WERI-Rb-1 (cell line): ENCODE data around the gene COL5A2.

ENCODE experiments used
- DNase-seq: peaks from one replicate; pipeline ENCODE4 v3.0.0-alpha.2; 2020
- H3K27ac ChIP-seq: fragments of 250-450 bp; sonication (Bioruptor Pico); 2 replicates; pipeline ENCODE4 v1.5.1; 2020; ENCODE audit warnings: mild to moderate bottlenecking, moderate library complexity
- H3K27me3 ChIP-seq: fragments of 250-450 bp; sonication (Bioruptor Pico); 2 replicates; pipeline ENCODE4 v1.5.1; 2021; ENCODE audit warnings: mild to moderate bottlenecking, low read depth, moderate library complexity; ENCODE audit not compliant: insufficient read depth, severe bottlenecking
- H3K36me3 ChIP-seq: fragments of 250-450 bp; sonication (Bioruptor Pico); 2 replicates; pipeline ENCODE4 v1.5.1; 2020; ENCODE audit warnings: mild to moderate bottlenecking, moderate library complexity
- H3K4me3 ChIP-seq: 2 replicates; pipeline ENCODE4 v1.5.1; 2011; ENCODE audit warnings: low read depth, mild to moderate bottlenecking, control low read depth, low read length
- H3K9me3 ChIP-seq: fragments of 250-450 bp; sonication (Bioruptor Pico); 2 replicates; pipeline ENCODE4 v1.5.1; 2021; ENCODE audit warnings: mild to moderate bottlenecking, moderate library complexity; ENCODE audit not compliant: severe bottlenecking
- TF ChIP-seq, protein P1 (sequence below): IDR thresholded peaks from 2 replicates; pipeline ENCODE4 v1.5.1; 2011; ENCODE audit warnings: low read depth, mild to moderate bottlenecking, control low read depth, inconsistent platforms, low read length

COL5A2 gene

DNA sequence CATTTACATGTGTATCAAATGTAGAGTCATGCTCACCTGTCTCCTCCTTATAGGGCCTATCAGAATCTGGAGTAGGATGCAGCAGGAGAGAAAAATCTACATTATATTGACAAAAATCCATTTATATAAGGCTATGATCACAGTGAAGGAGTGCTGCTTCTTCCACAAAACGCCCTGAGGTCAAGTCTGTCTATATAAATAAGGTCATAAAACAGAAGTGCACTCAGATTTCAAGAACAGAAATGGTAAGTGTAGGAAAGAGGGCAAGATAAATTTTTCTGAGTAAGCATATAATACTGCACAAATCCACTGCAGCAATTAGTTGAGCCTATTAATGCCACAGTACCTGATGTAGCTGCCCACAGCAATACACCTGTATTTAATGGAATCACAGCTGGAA, 51.8 kb downstream of the COL5A2 start:
- no peak overlapping the region for H3K4me3 ChIP-seq
- H3K27ac ChIP-seq: no peak overlapping the region
- TF ChIP-seq, protein P1, sequence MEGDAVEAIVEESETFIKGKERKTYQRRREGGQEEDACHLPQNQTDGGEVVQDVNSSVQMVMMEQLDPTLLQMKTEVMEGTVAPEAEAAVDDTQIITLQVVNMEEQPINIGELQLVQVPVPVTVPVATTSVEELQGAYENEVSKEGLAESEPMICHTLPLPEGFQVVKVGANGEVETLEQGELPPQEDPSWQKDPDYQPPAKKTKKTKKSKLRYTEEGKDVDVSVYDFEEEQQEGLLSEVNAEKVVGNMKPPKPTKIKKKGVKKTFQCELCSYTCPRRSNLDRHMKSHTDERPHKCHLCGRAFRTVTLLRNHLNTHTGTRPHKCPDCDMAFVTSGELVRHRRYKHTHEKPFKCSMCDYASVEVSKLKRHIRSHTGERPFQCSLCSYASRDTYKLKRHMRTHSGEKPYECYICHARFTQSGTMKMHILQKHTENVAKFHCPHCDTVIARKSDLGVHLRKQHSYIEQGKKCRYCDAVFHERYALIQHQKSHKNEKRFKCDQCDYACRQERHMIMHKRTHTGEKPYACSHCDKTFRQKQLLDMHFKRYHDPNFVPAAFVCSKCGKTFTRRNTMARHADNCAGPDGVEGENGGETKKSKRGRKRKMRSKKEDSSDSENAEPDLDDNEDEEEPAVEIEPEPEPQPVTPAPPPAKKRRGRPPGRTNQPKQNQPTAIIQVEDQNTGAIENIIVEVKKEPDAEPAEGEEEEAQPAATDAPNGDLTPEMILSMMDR: no peak
- no peaks in the 10 kb centered on the region for H3K36me3 ChIP-seq
- DNase-seq: no peak
- H3K27me3 ChIP-seq: no peaks in the 10 kb centered on the region
- H3K9me3 ChIP-seq: no peaks in the 10 kb centered on the region

DNA sequence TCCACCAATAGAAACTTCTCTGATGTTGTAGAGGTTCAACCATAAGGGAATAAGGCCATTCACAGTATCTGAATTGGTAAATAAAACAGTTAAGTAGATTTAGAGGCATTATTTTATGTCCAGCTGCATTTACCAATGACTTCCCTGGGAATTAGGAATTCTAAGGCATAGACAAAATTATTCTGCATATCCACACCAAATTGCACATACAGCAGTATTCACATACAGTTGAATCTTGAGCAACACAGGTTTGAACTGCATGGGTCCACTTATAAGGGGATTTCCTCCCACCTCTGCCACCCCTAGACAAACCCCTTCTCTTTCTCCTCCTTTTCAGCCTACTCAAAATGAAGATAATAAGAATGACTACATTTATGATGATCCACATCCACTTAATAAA, 54.4 kb downstream of the COL5A2 start:
- no peaks in the 10 kb centered on the region for H3K36me3 ChIP-seq
- no peaks in the 10 kb centered on the region for H3K27me3 ChIP-seq
- no peak overlapping the region for H3K27ac ChIP-seq
- H3K9me3 ChIP-seq: no peaks in the 10 kb centered on the region
- no peak for DNase-seq
- no peak overlapping the region for H3K4me3 ChIP-seq
- TF ChIP-seq, protein P1: no peak

DNA sequence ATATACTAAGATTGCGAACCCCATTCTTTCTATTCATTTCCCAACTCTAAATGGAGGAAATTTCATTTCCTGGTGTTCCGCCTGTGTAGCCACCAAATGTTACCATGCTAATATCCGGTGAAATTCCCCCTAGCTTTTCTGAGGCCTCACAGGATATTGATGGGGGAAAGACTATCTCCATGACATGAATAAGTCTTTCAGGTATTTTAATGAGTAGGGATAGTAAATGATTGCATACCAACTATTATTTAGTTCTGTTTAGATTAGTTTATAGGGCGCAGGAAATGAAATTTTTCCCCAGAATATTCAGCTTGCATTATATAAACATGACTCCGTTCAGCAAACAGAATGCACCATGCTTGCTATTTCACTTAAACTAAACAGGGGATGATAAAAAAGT, 55.4 kb downstream of the COL5A2 start:
- DNase-seq: no peak
- H3K4me3 ChIP-seq: no peak overlapping the region
- H3K9me3 ChIP-seq: no peaks in the 10 kb centered on the region
- no peaks in the 10 kb centered on the region for H3K27me3 ChIP-seq
- H3K27ac ChIP-seq: no peak overlapping the region
- TF ChIP-seq, protein P1: no peak
- no peaks in the 10 kb centered on the region for H3K36me3 ChIP-seq

DNA sequence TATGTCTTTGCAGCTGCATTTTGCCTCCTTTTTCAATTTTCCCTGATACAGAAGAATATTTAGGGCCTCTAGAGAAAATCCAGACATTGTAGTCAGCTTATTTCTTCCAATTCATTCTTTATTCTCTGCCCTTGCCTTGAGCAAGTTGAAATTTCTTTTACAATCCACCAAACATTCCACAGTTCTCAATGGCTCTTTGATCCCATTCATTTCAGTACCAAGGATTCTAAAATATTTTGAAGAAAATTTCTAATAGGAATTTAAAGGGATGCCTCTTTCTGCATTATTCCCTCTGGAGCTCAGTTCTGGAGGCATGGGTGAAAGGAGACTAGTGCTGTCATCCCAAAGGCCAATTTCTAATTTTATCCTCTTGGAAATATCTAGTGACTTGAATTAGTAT, 61.2 kb downstream of the COL5A2 start:
- no peaks in the 10 kb centered on the region for H3K9me3 ChIP-seq
- H3K4me3 ChIP-seq: no peak overlapping the region
- no peaks in the 10 kb centered on the region for H3K27me3 ChIP-seq
- H3K36me3 ChIP-seq: no peaks in the 10 kb centered on the region
- H3K27ac ChIP-seq: no peak overlapping the region
- no peak for DNase-seq
- TF ChIP-seq, protein P1: no peak

DNA sequence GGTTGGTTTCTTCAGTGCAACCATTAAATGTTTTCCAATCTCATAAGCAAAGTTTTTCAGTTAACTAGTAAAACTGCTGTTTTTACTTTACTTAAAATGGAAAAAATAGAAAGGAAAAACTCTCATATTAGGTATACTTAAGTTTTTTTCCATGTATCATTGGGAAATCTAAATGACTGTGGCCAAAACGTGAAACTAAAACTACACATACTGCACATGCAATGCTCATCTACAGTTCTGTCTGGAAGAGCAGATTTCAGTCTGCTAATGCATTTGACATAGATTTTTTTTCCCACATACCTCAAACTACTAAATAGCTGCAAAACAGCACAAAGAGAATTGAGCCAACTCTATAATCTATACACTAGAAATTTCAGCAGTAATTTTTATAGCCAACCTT, 62.6 kb downstream of the COL5A2 start:
- H3K4me3 ChIP-seq: no peak overlapping the region
- H3K27ac ChIP-seq: no peak overlapping the region
- H3K36me3 ChIP-seq: no peaks in the 10 kb centered on the region
- TF ChIP-seq, protein P1: no peak
- no peak for DNase-seq
- no peaks in the 10 kb centered on the region for H3K9me3 ChIP-seq
- no peaks in the 10 kb centered on the region for H3K27me3 ChIP-seq

DNA sequence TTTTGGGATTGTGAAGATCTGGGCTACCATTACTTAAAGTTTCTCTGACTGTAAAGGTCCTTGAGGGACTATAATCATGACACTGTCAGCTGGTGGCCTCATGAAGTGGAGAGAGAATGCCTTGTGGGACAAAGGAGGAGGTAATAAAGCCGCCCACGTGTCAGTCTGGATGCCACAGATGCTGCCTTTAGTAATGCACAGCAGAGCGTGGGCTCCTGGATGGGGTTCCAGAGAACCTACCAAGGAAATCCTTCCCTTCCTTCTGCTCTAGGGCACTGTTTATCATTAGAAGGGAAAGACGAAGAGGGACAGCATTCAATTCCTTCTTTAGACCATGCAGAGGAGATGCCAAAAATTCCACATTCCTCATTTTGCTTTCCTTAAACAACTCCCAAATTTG, 63.5 kb downstream of the COL5A2 start:
- no peaks in the 10 kb centered on the region for H3K9me3 ChIP-seq
- TF ChIP-seq, protein P1: no peak
- H3K27ac ChIP-seq: no peak overlapping the region
- no peak for DNase-seq
- no peak overlapping the region for H3K4me3 ChIP-seq
- H3K36me3 ChIP-seq: no peaks in the 10 kb centered on the region
- no peaks in the 10 kb centered on the region for H3K27me3 ChIP-seq
